GM10266 (cell line): ENCODE measurements around the gene CMIP.
A peak's percentile ranks its signal among the peaks of the same experiment; 100 is the strongest.

Experiments used
- DNase-seq: peaks from one replicate; pipeline ENCODE4 v3.0.0; 2012; ENCODE audit errors: extremely low spot score
- TF ChIP-seq, protein P1 (sequence below): IDR thresholded peaks from 2 replicates; pipeline ENCODE4 v1.5.1; 2012; ENCODE audit warnings: mild to moderate bottlenecking, low read depth; ENCODE audit not compliant: control insufficient read depth, insufficient read depth; ENCODE audit errors: missing control alignments

The CMIP gene

DNA sequence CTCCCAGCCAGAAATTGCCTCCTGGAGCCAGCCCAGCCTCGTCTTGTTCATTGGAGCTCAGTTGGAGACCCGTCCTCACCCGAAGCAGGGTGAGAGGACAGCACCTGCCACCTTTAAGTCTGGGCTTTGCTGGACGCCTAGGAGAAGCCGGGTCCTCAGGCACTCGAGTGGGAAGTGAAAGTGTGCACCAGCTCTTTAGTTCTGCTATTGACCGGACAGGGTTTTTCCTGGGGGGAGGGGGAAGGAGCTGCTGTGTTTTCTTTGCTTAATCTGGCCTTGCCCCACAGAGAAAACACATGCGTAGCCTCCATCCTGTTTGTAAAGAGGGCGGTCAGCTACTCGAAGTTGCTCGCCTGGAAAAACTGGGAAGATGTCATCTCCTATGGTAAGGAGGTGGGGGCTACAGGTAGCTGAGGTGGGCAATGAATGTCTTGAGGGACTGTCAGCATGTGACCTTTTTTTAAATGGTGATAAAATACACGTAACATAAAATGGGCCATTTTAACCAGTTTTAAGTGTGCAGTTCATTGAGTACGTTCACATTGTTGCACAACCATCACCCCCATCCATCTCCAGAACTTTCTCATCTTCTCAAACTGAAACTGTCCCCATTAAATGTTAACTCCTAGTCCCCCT lies 34.4 kb downstream of the CMIP start:
- TF ChIP-seq, protein P1, sequence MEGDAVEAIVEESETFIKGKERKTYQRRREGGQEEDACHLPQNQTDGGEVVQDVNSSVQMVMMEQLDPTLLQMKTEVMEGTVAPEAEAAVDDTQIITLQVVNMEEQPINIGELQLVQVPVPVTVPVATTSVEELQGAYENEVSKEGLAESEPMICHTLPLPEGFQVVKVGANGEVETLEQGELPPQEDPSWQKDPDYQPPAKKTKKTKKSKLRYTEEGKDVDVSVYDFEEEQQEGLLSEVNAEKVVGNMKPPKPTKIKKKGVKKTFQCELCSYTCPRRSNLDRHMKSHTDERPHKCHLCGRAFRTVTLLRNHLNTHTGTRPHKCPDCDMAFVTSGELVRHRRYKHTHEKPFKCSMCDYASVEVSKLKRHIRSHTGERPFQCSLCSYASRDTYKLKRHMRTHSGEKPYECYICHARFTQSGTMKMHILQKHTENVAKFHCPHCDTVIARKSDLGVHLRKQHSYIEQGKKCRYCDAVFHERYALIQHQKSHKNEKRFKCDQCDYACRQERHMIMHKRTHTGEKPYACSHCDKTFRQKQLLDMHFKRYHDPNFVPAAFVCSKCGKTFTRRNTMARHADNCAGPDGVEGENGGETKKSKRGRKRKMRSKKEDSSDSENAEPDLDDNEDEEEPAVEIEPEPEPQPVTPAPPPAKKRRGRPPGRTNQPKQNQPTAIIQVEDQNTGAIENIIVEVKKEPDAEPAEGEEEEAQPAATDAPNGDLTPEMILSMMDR, result no peak
- peak; percentile 79 for DNase-seq

DNA sequence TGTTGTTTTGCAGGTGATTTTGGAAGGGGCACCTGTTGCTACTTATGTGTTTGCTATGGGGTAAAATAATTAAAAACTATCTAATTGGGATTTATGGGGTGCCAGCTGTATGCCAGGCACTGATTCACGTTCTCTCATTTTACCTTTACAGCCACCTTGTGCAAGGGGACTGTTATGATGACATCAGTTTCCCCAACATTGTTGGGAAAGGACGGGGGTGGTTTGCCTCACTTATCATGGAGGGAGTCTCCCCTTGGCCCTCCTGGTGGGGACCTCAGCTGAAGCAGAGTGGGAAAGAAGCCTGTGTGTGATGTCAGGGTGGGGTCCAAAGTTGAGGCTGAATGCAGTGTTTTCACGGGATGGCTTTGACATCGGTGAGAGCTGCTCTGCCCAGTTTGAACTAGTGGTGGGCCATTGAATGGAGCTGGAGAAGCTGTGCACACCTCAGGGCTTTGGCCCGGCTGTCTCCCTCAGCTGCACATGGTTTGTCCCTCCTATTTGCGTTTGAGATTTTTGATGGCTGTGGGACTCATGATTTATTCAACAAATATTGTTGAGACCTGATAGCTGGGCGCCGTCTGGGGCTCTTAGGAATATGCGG lies 36.1 kb downstream of the CMIP start:
- TF ChIP-seq, protein P1, result no peak
- no peak for DNase-seq

DNA sequence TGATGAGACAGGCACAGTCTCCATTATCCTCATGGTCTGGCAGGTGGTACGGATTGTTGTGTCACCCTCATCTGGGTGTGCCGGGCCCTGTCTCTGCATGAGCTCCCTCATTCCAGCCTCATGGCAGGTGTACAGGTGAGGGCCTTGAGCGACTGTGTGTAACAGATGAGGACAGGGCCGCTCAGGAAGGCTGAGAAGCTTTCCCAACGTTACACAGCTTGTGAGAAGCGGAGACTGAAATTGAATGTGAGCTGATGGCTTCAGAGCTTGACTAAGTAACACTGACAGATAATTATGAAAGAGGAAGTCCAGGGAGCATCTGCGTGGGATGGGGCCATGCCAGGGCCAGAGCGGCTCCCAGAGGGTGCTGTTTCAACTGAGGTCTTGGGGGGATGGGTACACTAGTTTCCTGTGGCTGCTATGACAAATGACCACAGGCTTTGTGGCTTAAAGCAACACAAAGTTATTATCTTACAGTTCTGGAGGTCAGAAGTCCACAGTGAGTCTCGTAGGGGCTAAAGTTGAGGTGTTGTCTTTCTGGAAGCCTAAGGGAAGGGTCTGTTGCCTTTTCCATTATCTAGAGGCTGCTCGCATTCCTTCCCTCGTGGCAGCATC lies 36.7 kb downstream of the CMIP start:
- peak; percentile 94 for DNase-seq
- TF ChIP-seq, protein P1, result peak; percentile 15

DNA sequence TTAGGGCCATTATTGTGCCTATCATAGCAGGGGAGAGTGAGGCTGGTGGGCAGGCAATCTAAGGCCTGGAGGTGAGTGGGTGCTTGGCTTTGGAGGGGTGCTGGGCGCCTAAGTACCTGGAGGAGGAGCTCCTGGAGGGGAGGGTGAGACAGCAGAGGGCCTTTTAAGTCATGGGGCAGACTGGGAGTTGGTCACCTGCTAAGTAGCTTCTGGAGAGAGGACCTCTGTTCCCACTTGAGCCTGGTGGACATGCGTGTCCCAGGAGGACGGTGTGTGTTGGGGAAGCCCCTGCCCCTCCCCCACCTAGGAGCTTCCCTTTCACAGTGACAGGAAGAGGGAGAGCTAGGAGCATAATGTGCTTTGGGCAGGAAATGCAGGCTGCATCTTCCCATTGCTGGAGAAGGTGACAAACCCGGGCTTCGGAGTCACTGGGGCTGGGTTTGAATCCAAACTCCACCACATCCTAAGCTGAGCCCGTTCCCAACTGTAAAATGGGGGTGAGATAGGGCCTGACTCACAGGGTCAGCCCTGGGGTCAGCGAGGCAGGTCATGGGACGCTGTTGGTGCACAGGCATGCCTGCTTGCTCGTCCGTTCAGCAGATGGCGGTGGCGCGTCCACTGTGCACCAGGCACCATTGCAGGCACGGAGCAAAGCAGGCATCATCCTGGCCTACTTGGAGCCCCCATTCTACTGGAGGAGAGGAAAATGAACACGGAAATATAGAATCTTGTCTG lies 37.9 kb downstream of the CMIP start:
- TF ChIP-seq, protein P1, result no peak
- no peak for DNase-seq

DNA sequence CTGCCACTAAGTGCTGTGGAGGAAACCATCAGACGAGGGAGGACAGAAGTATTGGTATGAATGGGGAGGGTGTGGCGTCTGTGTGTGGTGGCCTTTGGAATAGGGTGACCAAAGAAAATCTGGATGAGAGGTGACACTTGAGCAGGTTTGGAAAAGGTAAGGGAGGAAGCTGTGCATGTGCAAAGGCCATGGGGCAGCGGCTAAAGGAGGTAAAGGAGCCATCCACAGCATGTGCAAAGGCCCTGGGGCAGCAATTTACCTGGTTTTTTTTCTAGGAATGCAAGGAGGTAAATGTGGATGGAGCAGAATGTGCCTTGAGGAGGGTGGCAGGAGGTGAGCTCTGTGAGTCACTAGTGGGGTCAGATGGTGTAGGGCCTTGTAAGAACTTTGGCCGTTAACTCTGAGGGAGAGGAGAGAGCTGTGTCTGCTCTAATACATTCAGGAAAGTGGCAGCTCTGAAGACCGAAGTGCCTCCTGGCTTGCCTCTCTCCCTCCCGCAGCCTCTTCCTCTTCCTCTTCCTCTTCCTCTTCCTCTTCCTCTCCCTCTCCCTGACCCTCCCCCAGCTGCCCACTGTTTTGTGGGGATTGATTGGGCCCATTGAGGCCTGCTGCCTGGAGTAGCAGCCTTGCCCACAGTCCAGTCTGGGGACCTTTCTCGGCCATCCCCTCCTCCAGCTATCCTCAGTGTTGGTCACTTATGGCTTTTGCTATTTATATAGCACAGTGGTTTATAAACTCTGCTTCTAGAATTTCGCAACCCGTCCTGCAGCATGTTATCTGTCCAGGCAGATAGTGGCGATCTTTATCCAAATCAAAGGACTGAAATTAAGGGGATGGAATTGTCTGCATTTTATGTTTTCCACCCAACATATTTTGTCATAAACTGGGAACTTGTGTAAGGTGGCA lies 38.7 kb downstream of the CMIP start:
- no peak for DNase-seq
- TF ChIP-seq, protein P1, result no peak

DNA sequence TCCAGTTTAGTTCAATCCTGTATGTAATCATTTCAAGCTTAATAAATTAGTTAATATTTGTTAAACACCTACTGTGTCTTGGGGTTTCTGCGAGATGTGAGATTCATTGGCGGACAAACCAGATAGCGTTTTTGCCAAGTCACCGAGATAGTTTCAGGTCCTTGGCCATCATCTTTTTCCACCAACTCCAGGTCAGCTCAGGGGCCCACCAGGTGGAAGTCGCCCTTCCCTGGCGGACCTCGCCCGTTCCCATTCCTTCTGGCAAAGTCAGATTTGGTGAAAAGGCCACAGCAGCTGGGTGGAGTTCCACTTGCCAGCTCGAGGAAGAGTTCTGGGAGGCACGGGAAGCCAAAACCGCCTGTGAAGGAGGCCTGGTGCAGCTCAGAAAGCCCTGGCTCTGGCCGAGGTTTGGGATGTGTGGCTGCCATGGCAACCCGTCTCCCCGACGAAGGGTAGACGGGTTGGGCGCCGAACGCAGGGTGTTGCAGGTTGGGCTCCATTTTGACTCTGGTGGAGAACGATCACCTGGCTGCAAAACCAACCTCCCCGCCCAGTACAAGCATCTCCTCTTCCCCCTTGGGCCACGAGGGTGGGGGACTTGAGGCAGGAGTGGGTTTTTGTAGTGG lies 39.5 kb downstream of the CMIP start:
- no peak for DNase-seq
- TF ChIP-seq, protein P1, result no peak
